Loucy (cell line): ENCODE measurements around the gene OLFM1.

Source experiments
- EZH2phosphoT487 ChIP-seq: fragments of 200-600 bp; IDR thresholded peaks from 2 replicates; pipeline ENCODE4 v1.6.1; 2018; ENCODE audit warnings: antibody characterized with exemption, mild to moderate bottlenecking, moderate library complexity, borderline replicate concordance
- TF ChIP-seq, protein P1 (sequence below): fragments of 200-600 bp; sonication (generic); conservative IDR thresholded peaks from 2 replicates; pipeline ENCODE4 v1.5.1; 2014; ENCODE audit warnings: mild to moderate bottlenecking, antibody characterized with exemption, low read length

GRCh38 chr9:135105938-135106491 is 18.5 kb downstream of the OLFM1 start:
- TF ChIP-seq, protein P1, sequence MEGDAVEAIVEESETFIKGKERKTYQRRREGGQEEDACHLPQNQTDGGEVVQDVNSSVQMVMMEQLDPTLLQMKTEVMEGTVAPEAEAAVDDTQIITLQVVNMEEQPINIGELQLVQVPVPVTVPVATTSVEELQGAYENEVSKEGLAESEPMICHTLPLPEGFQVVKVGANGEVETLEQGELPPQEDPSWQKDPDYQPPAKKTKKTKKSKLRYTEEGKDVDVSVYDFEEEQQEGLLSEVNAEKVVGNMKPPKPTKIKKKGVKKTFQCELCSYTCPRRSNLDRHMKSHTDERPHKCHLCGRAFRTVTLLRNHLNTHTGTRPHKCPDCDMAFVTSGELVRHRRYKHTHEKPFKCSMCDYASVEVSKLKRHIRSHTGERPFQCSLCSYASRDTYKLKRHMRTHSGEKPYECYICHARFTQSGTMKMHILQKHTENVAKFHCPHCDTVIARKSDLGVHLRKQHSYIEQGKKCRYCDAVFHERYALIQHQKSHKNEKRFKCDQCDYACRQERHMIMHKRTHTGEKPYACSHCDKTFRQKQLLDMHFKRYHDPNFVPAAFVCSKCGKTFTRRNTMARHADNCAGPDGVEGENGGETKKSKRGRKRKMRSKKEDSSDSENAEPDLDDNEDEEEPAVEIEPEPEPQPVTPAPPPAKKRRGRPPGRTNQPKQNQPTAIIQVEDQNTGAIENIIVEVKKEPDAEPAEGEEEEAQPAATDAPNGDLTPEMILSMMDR = no peak
- TF ChIP-seq EZH2phosphoT487 = no peak
